Right lobe of liver (tissue), 4 donors: ENCODE measurements around the gene CXCL12.

Experiments
- CTCF ChIP-seq, 4 donors: fragments of 200-600 bp in 3 of 4; fragments of 450-650 bp in 1 of 4; IDR thresholded peaks; one replicate each; pipeline versions ENCODE4 v1.5.1 to v1.8.0; 2016 to 2022; ENCODE audit warnings: antibody characterized with exemption in 4 of 4, mild to moderate bottlenecking in 2 of 4
- POLR2A ChIP-seq: fragments of 450-650 bp; IDR thresholded peaks from one replicate; pipeline ENCODE4 v1.6.1; 2017; ENCODE audit warnings: antibody characterized with exemption, mild to moderate bottlenecking
- donor health status: DM: no; HTN: no; CAD: no.
- donor health status: DM: no; HTN: no; CAD: no.
- donor health status: DM: no; HTN: yes; CAD: no.

GRCh38 chr10:44393051-44393630, 8.2 kb upstream of the CXCL12 start:
- TF ChIP-seq CTCF (IDR thresholded peaks at IDR 0.05) (no peak), POLR2A (no peak)
